SK-N-SH (cell line): ENCODE data around the gene MYOCD. TPM values are rescaled to one million over a fixed set of nuclear protein-coding genes. Genes with fewer than 3 reads are reported as not detected.

Source experiments
- CTCF ChIA-PET: fragments of 300-600, 350-600 bp; formaldehyde crosslinking; extraction: SDS; loops from one replicate; lab custom pipeline; 2021; lab: Yijun Ruan, JAX
- POLR2A ChIA-PET: fragments of 350-600 bp; sonication (Branson Sonifier 250); formaldehyde crosslinking; extraction: SDS; loops from one replicate; lab custom pipeline; 2020; ENCODE audit warnings: antibody characterized with exemption, inconsistent platforms; lab: Yijun Ruan, JAX
- DNase-seq: peaks from one replicate; pipeline ENCODE4 v3.0.0; 2012
- H2AFZ ChIP-seq: fragments of 200-600 bp; sonication (generic); 2 replicates; pipeline ENCODE4 v1.8.1; 2016; ENCODE audit warnings: antibody characterized with exemption, mild to moderate bottlenecking, low read depth
- H3F3A ChIP-seq: fragments of 200-600 bp; sonication (generic); replicated peaks from 2 replicates; pipeline ENCODE3; 2016; ENCODE audit warnings: antibody characterized with exemption, mild to moderate bottlenecking; ENCODE audit not compliant: insufficient read depth
- H3K27ac ChIP-seq, 2 experiments: fragments of 200-500 bp in 1 of 2; fragments of 200-600 bp in 1 of 2; sonication (Bioruptor generic) in 1 of 2; sonication (generic), shearing (Covaris generic) in 1 of 2; 2 replicates each; pipeline versions ENCODE4 v1.5.1 to v1.6.1; 2014 to 2016; ENCODE audit warnings: low read depth in 2 of 2, inconsistent platforms in 1 of 2, low read length in 1 of 2, mild to moderate bottlenecking in 1 of 2, mixed read lengths in 1 of 2
- H3K27me3 ChIP-seq: fragments of 200-600 bp; sonication (generic), shearing (Covaris generic); 2 replicates; pipeline ENCODE4 v1.6.1; 2016; ENCODE audit warnings: mixed run types; ENCODE audit not compliant: insufficient read depth
- H3K36me3 ChIP-seq, 2 experiments: fragments of 200-500 bp in 1 of 2; fragments of 200-600 bp in 1 of 2; sonication (Bioruptor generic) in 1 of 2; sonication (generic) in 1 of 2; replicated peaks in 1 of 2; 2 replicates each; pipeline versions ENCODE3 to v1.5.1; 2014 to 2016; ENCODE audit warnings: low read length in 1 of 2, mild to moderate bottlenecking in 1 of 2; ENCODE audit not compliant: insufficient read depth in 2 of 2, control insufficient read depth in 1 of 2
- H3K4me1 ChIP-seq, 2 experiments: fragments of 200-500 bp in 1 of 2; fragments of 200-600 bp in 1 of 2; sonication (Bioruptor generic) in 1 of 2; sonication (generic), shearing (Covaris generic) in 1 of 2; 2 replicates each; pipeline versions ENCODE4 v1.5.1 to v1.6.1; 2014 to 2016; ENCODE audit warnings: low read depth in 1 of 2, low read length in 1 of 2, mixed run types in 1 of 2; ENCODE audit not compliant: insufficient read depth in 2 of 2, control insufficient read depth in 1 of 2
- H3K4me2 ChIP-seq: fragments of 200-600 bp; sonication (generic), shearing (Covaris generic); 2 replicates; pipeline ENCODE4 v1.6.1; 2017; ENCODE audit warnings: mixed run types
- H3K4me3 ChIP-seq, 2 experiments: fragments of 200-500 bp in 1 of 2; fragments of 200-600 bp in 1 of 2; sonication (Bioruptor generic) in 1 of 2; sonication (generic), shearing (Covaris generic) in 1 of 2; 2 replicates each; pipeline versions ENCODE4 v1.5.1 to v1.8.1; 2014 to 2016; ENCODE audit warnings: low read depth in 2 of 2, inconsistent platforms in 1 of 2, low read length in 1 of 2, mild to moderate bottlenecking in 1 of 2, mixed read lengths in 1 of 2, moderate library complexity in 1 of 2
- H3K79me2 ChIP-seq: fragments of 200-600 bp; sonication (generic); 2 replicates; pipeline ENCODE4 v1.8.1; 2017; ENCODE audit warnings: mild to moderate bottlenecking; ENCODE audit not compliant: insufficient read depth
- H3K9ac ChIP-seq: fragments of 200-600 bp; sonication (generic); 2 replicates; pipeline ENCODE4 v1.6.1; 2017; ENCODE audit warnings: mixed run types
- H3K9me2 ChIP-seq: fragments of 200-600 bp; sonication (generic); 2 replicates; pipeline ENCODE4 v1.6.1; 2017; ENCODE audit warnings: mixed run types
- H3K9me3 ChIP-seq: fragments of 200-600 bp; sonication (generic); 2 replicates; pipeline ENCODE4 v1.6.1; 2017; ENCODE audit warnings: mixed run types, mild to moderate bottlenecking, moderate library complexity
- H4K20me1 ChIP-seq: fragments of 200-600 bp; sonication (generic); 2 replicates; pipeline ENCODE4 v1.6.1; 2017; ENCODE audit warnings: mild to moderate bottlenecking, mixed run types; ENCODE audit not compliant: insufficient read depth
- FOSL2 ChIP-seq: IDR thresholded peaks from 2 replicates; pipeline ENCODE4 v1.4.0; 2012; ENCODE audit warnings: low read depth, mild to moderate bottlenecking, moderate library complexity, borderline replicate concordance
- FOXM1 ChIP-seq: IDR thresholded peaks from 2 replicates; pipeline ENCODE4 v1.4.0; 2012; ENCODE audit warnings: low read depth, mild to moderate bottlenecking
- MXI1 ChIP-seq: IDR thresholded peaks from 2 replicates; pipeline ENCODE4 v1.6.1; 2012; ENCODE audit warnings: mild to moderate bottlenecking, low read depth, low read length, improper control_type of control experiment
- RAD21 ChIP-seq: IDR thresholded peaks from 2 replicates; pipeline ENCODE4 v1.6.1; 2012; ENCODE audit warnings: mild to moderate bottlenecking, low read length
- RCOR1 ChIP-seq: fragments of 150-350 bp; IDR thresholded peaks from 2 replicates; pipeline ENCODE4 v1.6.1; 2017; ENCODE audit warnings: antibody characterized with exemption, low read length
- REST ChIP-seq: IDR thresholded peaks from 2 replicates; pipeline ENCODE4 v1.6.1; 2012; ENCODE audit warnings: mild to moderate bottlenecking, low read depth, low read length, moderate library complexity
- RXRA ChIP-seq: IDR thresholded peaks from 2 replicates; pipeline ENCODE4 v1.4.0; 2012; ENCODE audit warnings: low read depth, mild to moderate bottlenecking, borderline replicate concordance
- SIN3A ChIP-seq: IDR thresholded peaks from 2 replicates; pipeline ENCODE4 v1.6.1; 2012; ENCODE audit warnings: low read depth, mild to moderate bottlenecking, low read length, moderate library complexity, borderline replicate concordance
- TEAD4 ChIP-seq: IDR thresholded peaks from 2 replicates; pipeline ENCODE4 v1.4.0; 2012; ENCODE audit warnings: mild to moderate bottlenecking, borderline replicate concordance; ENCODE audit not compliant: insufficient read depth
- USF2 ChIP-seq: fragments of 150-350 bp; IDR thresholded peaks from 2 replicates; pipeline ENCODE4 v1.6.1; 2017; ENCODE audit warnings: antibody characterized with exemption, low read length, low read depth, borderline replicate concordance
- WGBS: methylation state at CpG from one replicate; pipeline ENCODE4 v1.1.6; 2017; ENCODE audit warnings: low lambda C conversion rate; 5-methylcytosine and 5-hydroxymethylcytosine counted together
- polyA plus RNA-seq, 3 experiments: library from polyadenylated mRNA; depleted of rRNA; stranded (reverse); fragments of >200 nt; gene quantifications; 2 replicates each; pipeline ENCODE4 v1.2.3, GENCODE V29; 2012

MYOCD gene
- polyA plus RNA-seq, 1 of the 3 experiments (the other 2 are of a cell fraction): not detected

- Histone ChIP-seq H3F3A (no peaks in the 10 kb centered on the region), H3K4me3 (peak overlapping the region in 1 of 2 experiments; percentile 57; a peak in 2 of 4 replicates), H3K79me2 (no peaks in the 10 kb centered on the region), H4K20me1 (no peaks in the 10 kb centered on the region), H3K9me2 (no peaks in the 10 kb centered on the region), H3K36me3 (no peaks in the 10 kb centered on the region), H3K9ac (no peak overlapping the region), H3K4me2 (peak overlapping the region; percentile 54; the same call in 1 of the 2 replicates), H3K4me1 (peaks cover 0 to 2% of the 10 kb centered on the region in 2 experiments; a peak in 1 of 4 replicates), H2AFZ (no peak overlapping the region), H3K9me3 (no peaks in the 10 kb centered on the region), H3K27ac (no peak overlapping the region), H3K27me3 (peaks cover 22% of the 10 kb centered on the region)
- DNase-seq: no peak
- POLR2A ChIA-PET: no interaction called here
- CTCF ChIA-PET: no interaction called here
- TF ChIP-seq RXRA: no peak
- TF ChIP-seq RAD21: no peak
- no peak for TF ChIP-seq SIN3A
- TF ChIP-seq USF2: no peak
- no peak for TF ChIP-seq RCOR1
- WGBS: 17% methylated on average over 27 of the region's 27 CpGs
Measured at GRCh38 chr17:12790249-12791106, 124.8 kb downstream of the MYOCD start.

- no peaks in the 10 kb centered on the region for H3K36me3 ChIP-seq
- H3K79me2 ChIP-seq: no peaks in the 10 kb centered on the region
- ChIA-PET POLR2A (no interaction called here), CTCF (no interaction called here)
- 11% methylated on average over 6 of the region's 6 CpGs for WGBS
- no peaks in the 10 kb centered on the region for H3K9me3 ChIP-seq
- H3K4me1 ChIP-seq: peaks cover 0 to under 1% of the 10 kb centered on the region in 2 experiments; a peak in 1 of 4 replicates
- no peak for TF ChIP-seq FOSL2
- TF ChIP-seq TEAD4: no peak
- no peak for TF ChIP-seq FOXM1
- no peak for TF ChIP-seq REST
- no peak for TF ChIP-seq MXI1
- H4K20me1 ChIP-seq: no peaks in the 10 kb centered on the region
- H3K4me3 ChIP-seq: no peak overlapping the region
- no peaks in the 10 kb centered on the region for H3K9me2 ChIP-seq
- no peaks in the 10 kb centered on the region for H3F3A ChIP-seq
- DNase-seq: no peak
- H3K9ac ChIP-seq: no peak overlapping the region
- no peak overlapping the region for H3K4me2 ChIP-seq
- peaks cover 22% of the 10 kb centered on the region for H3K27me3 ChIP-seq
- no peak overlapping the region for H3K27ac ChIP-seq
- no peak overlapping the region for H2AFZ ChIP-seq
Measured at GRCh38 chr17:12794919-12795532, 129.3 kb downstream of the MYOCD start.
